DMS114 treated with DMSO at 0.1 percent for 48 hours (cell line): ENCODE results near the gene PDE11A.

Experiments used
- DNase-seq: peaks from one replicate; lab custom pipeline; 2025; ENCODE audit not compliant: unreplicated experiment; lab: John Stamatoyannopoulos, UW

Gene PDE11A

GRCh38 chr2:177929662-177930522 lies 142.7 kb downstream of the PDE11A start:
- no peak for DNase-seq

- DNase-seq = no peak
Measured at GRCh38 chr2:177923323-177923722, 149.3 kb downstream of the PDE11A start.

GRCh38 chr2:177921726-177922125 lies 150.9 kb downstream of the PDE11A start:
- no peak for DNase-seq

GRCh38 chr2:177917169-177917568 lies 155.4 kb downstream of the PDE11A start:
- no peak for DNase-seq

GRCh38 chr2:177916342-177916741 lies 156.2 kb downstream of the PDE11A start:
- DNase-seq = no peak

GRCh38 chr2:177914247-177914646 lies 158.3 kb downstream of the PDE11A start:
- no peak for DNase-seq

GRCh38 chr2:177909962-177910361 lies 162.6 kb downstream of the PDE11A start:
- no peak for DNase-seq

GRCh38 chr2:177908824-177909223 lies 163.8 kb downstream of the PDE11A start:
- DNase-seq = no peak

- no peak for DNase-seq
Measured at GRCh38 chr2:177908182-177908581, 164.4 kb downstream of the PDE11A start.

- DNase-seq = no peak
Measured at GRCh38 chr2:177906041-177906718, 166.4 kb downstream of the PDE11A start.

- no peak for DNase-seq
Measured at GRCh38 chr2:177905640-177906039, 166.9 kb downstream of the PDE11A start.

- no peak for DNase-seq
Measured at GRCh38 chr2:177902395-177903163, 170.0 kb downstream of the PDE11A start.

GRCh38 chr2:177900082-177900481 lies 172.5 kb downstream of the PDE11A start:
- DNase-seq = no peak

GRCh38 chr2:177897278-177897677 lies 175.3 kb downstream of the PDE11A start:
- DNase-seq = no peak

- DNase-seq = no peak
Measured at GRCh38 chr2:177896587-177896986, 176.0 kb downstream of the PDE11A start.

- no peak for DNase-seq
Measured at GRCh38 chr2:177894546-177894945, 178.0 kb downstream of the PDE11A start.

GRCh38 chr2:177893880-177894279 lies 178.7 kb downstream of the PDE11A start:
- DNase-seq = no peak

GRCh38 chr2:177891533-177891932 lies 181.0 kb downstream of the PDE11A start:
- no peak for DNase-seq

- DNase-seq = no peak
Measured at GRCh38 chr2:177889818-177890460, 182.6 kb downstream of the PDE11A start.

- DNase-seq = no peak
Measured at GRCh38 chr2:177888581-177888980, 184.0 kb downstream of the PDE11A start.

GRCh38 chr2:177887722-177888121 lies 184.9 kb downstream of the PDE11A start:
- DNase-seq = no peak
